Vagina (tissue), 2 donors: ENCODE measurements around the gene MSLN. TPM values are rescaled to one million over a fixed set of nuclear protein-coding genes. Genes with fewer than 3 reads are reported as not detected.
A peak's percentile ranks its signal among the peaks of the same experiment; 100 is the strongest.

Experiments used
- DNase-seq, 2 donors: peaks; one replicate each; pipeline ENCODE4 v3.0.0-alpha.2; 2017; ENCODE audit errors: extremely low spot score in 2 of 2
- H3K27ac ChIP-seq: fragments of 200-600 bp; sonication (generic); one replicate; pipeline ENCODE4 v1.5.1; 2019
- H3K27me3 ChIP-seq: fragments of 200-600 bp; sonication (generic); one replicate; pipeline ENCODE4 v1.5.1; 2019
- H3K36me3 ChIP-seq, 2 donors: fragments of 200-600 bp; sonication (generic); one replicate each; pipeline ENCODE4 v1.5.1; 2017 to 2019
- H3K4me1 ChIP-seq: fragments of 200-600 bp; sonication (generic); one replicate; pipeline ENCODE4 v1.5.1; 2019
- H3K4me3 ChIP-seq, 2 donors: fragments of 200-600 bp; sonication (generic); 1 replicate in 1 of 2; 2 replicates in 1 of 2; pipeline ENCODE4 v1.5.1; 2016 to 2019
- H3K9me3 ChIP-seq: fragments of 200-600 bp; sonication (generic); one replicate; pipeline ENCODE4 v1.5.1; 2019
- CTCF ChIP-seq, 3 experiments: fragments of 450-650 bp in 2 of 3; fragments of 200-600 bp in 1 of 3; sonication (generic) in 1 of 3; IDR thresholded peaks; one replicate each; pipeline ENCODE4 v1.5.1; 2017 to 2019; ENCODE audit warnings: antibody characterized with exemption in 3 of 3, mild to moderate bottlenecking in 2 of 3, moderate library complexity in 2 of 3
- POLR2A ChIP-seq, 2 donors: fragments of 450-650 bp; IDR thresholded peaks; one replicate each; pipeline ENCODE4 v1.6.1; 2017; ENCODE audit warnings: antibody characterized with exemption in 2 of 2, mild to moderate bottlenecking in 2 of 2, moderate library complexity in 2 of 2
- POLR2AphosphoS5 ChIP-seq, 2 donors: sonication (generic); formaldehyde crosslinking; IDR thresholded peaks; one replicate each; pipeline ENCODE4 v1.9.0; 2017; ENCODE audit warnings: antibody characterized with exemption in 2 of 2, mild to moderate bottlenecking in 2 of 2, low read depth in 1 of 2; ENCODE audit not compliant: insufficient read depth in 1 of 2
- intact Hi-C: fragments of 100-400 bp; cut with DNase I; formaldehyde crosslinking; loops from one replicate; pipeline ENCODE4 v1.15.1; 2023
- total RNA-seq: library from RNA; depleted of rRNA; stranded (reverse); fragments of >200 nt; gene quantifications from one replicate; pipeline ENCODE4 v1.2.3, GENCODE V29; 2016

Gene MSLN
- total RNA-seq, 1 donor from 2014 or later: not detected

DNA sequence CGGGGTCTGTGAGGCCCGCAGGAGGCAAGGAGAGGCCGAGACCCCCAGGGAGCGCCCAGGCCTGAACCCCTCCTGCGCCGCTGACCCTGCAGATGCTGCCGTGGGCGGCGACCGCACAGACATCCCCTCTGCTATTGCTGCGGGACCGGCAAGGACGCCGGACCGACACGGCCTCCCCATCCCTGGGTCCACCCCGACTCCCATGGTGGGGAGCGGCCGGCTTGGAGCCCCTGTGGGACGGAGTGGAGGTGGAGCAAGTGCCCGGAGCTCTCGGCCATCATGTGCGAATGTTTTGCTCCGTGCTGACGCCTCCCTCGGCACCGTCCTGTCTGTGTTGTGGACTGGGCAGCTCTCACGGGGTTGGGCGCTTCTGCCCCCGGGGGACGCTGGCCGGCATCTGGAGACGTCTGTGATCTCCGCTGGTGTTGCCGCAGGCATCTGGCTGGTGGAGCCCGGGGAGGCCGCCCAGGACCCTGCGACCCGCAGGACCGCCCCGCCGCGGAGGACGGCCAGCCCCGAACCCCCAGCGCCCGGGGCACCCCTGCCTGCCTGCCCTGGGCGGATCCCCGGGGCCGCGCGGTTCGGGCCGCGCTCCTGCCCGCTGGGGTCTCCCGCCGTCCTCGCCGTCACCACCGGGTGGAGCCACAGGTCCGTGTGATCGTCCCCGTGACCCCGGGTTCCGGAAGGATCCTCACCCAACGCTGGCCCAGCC is 52.8 kb downstream of the MSLN start:
- TF ChIP-seq POLR2A (IDR thresholded peaks at IDR 0.05) (no peak), CTCF (IDR thresholded peaks at IDR 0.05) (peak in 1 of 3 experiments; percentile 33)
- Histone ChIP-seq H3K27me3 (peaks cover 8% of the 10 kb centered on the region), H3K4me3 (no peak overlapping the region), H3K36me3 (no peaks in the 10 kb centered on the region), H3K9me3 (no peaks in the 10 kb centered on the region), H3K27ac (no peak overlapping the region), H3K4me1 (peaks cover 11% of the 10 kb centered on the region)
- no peak for DNase-seq
- intact Hi-C loops: no loop called here

DNA sequence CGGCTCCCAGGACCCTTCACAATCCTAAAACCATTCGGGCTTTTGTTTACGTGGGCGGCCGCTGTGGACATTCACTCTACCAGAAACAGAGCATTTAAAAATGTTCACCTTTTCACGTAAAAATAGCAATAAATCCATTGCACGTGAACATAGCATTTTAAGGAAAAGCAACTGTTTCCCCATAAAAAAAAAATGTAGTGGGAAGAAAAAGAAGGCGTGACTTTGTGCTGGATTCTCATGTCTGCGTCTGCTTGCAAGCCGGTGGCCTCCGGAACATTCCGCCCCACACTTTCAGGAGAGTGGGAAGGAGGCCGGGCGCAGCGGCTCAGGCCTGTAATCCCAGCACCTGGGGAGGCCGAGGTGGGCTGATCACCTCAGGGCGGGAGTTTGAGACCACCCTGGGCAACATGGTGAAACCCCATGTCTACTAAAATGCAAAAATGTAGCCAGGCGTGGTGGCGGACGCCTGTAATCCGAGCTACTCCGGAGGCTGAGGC is 53.4 kb downstream of the MSLN start:
- no peak for DNase-seq
- Histone ChIP-seq H3K4me3 (no peak overlapping the region), H3K27me3 (peaks cover 8% of the 10 kb centered on the region), H3K36me3 (no peaks in the 10 kb centered on the region), H3K27ac (no peak overlapping the region), H3K9me3 (no peaks in the 10 kb centered on the region), H3K4me1 (peaks cover 5% of the 10 kb centered on the region)
- intact Hi-C loops: no loop called here
- TF ChIP-seq POLR2A (IDR thresholded peaks at IDR 0.05) (no peak), CTCF (IDR thresholded peaks at IDR 0.05) (no peak), POLR2AphosphoS5 (IDR thresholded peaks at IDR 0.05; ENCODE audit: insufficient read depth in 1 of 2, low read depth in 1 of 2) (no peak)

GRCh38 chr16:814974-815373 is 54.4 kb downstream of the MSLN start:
- no peak for DNase-seq
- intact Hi-C loops: no loop called here
- H3K4me1 ChIP-seq: peaks cover 5% of the 10 kb centered on the region
- H3K9me3 ChIP-seq: no peaks in the 10 kb centered on the region
- TF ChIP-seq POLR2AphosphoS5 (IDR thresholded peaks at IDR 0.05; ENCODE audit: insufficient read depth in 1 of 2, low read depth in 1 of 2) (no peak), CTCF (IDR thresholded peaks at IDR 0.05) (no peak), POLR2A (IDR thresholded peaks at IDR 0.05) (no peak)
- H3K4me3 ChIP-seq: no peak overlapping the region
- H3K36me3 ChIP-seq: no peaks in the 10 kb centered on the region
- H3K27ac ChIP-seq: no peak overlapping the region
- H3K27me3 ChIP-seq: peaks cover 8% of the 10 kb centered on the region

- no peak overlapping the region for H3K27ac ChIP-seq
- intact Hi-C loops: no loop called here
- no peak overlapping the region for H3K4me3 ChIP-seq
- peaks cover 5% of the 10 kb centered on the region for H3K4me1 ChIP-seq
- no peak for TF ChIP-seq CTCF (IDR thresholded peaks at IDR 0.05)
- no peak for TF ChIP-seq POLR2A (IDR thresholded peaks at IDR 0.05)
- TF ChIP-seq POLR2AphosphoS5 (IDR thresholded peaks at IDR 0.05; ENCODE audit: insufficient read depth in 1 of 2, low read depth in 1 of 2): no peak
- no peak for DNase-seq
- no peaks in the 10 kb centered on the region for H3K36me3 ChIP-seq
- H3K9me3 ChIP-seq: no peaks in the 10 kb centered on the region
- peaks cover 8% of the 10 kb centered on the region for H3K27me3 ChIP-seq
These were observed 55.3 kb downstream of the MSLN start for GRCh38 chr16:815861-816260.
